GM21717 (cell line): ENCODE data around the gene MYEF2.
A peak's percentile ranks its signal among the peaks of the same experiment; 100 is the strongest.

Source experiments
- ATAC-seq: cut with Tn5 transposase; IDR thresholded peaks from one replicate; pipeline ENCODE4 v1.9.1; 2021; ENCODE audit warnings: mild to moderate bottlenecking, moderate library complexity; ENCODE audit not compliant: unreplicated experiment

Gene MYEF2

GRCh38 chr15:48145923-48146322 lies 32.2 kb downstream of the MYEF2 start:
- no peak for ATAC-seq

GRCh38 chr15:48144889-48145288 lies 33.2 kb downstream of the MYEF2 start:
- peak; percentile 58 for ATAC-seq

- no peak for ATAC-seq
Measured at GRCh38 chr15:48143856-48144255, 34.2 kb downstream of the MYEF2 start.

- ATAC-seq: no peak
Measured at GRCh38 chr15:48132874-48133273, 45.2 kb downstream of the MYEF2 start.

- no peak for ATAC-seq
Measured at GRCh38 chr15:48131324-48131723, 46.8 kb downstream of the MYEF2 start.

GRCh38 chr15:48126667-48127355 lies 51.3 kb downstream of the MYEF2 start:
- no peak for ATAC-seq

GRCh38 chr15:48121849-48122248 lies 56.2 kb downstream of the MYEF2 start:
- ATAC-seq: no peak

GRCh38 chr15:48120745-48121144 lies 57.4 kb downstream of the MYEF2 start, which contains the start of gene SLC24A5:
Gene SLC24A5, plus strand, starts transcription at chr15:48120990. Its CDS starts 55 bp downstream, at chr15:48121045.
- ATAC-seq: no peak

- no peak for ATAC-seq
Measured at GRCh38 chr15:48119277-48119676, 58.8 kb downstream of the MYEF2 start.

- ATAC-seq: no peak
Measured at GRCh38 chr15:48112242-48112641, 65.9 kb downstream of the MYEF2 start.

GRCh38 chr15:48109856-48110531 lies 68.1 kb downstream of the MYEF2 start:
- ATAC-seq: no peak

GRCh38 chr15:48109212-48109611 lies 68.9 kb downstream of the MYEF2 start:
- ATAC-seq: no peak

- no peak for ATAC-seq
Measured at GRCh38 chr15:48105936-48106335, 72.2 kb downstream of the MYEF2 start.

GRCh38 chr15:48103647-48104046 lies 74.4 kb downstream of the MYEF2 start:
- no peak for ATAC-seq

GRCh38 chr15:48102167-48102566 lies 75.9 kb downstream of the MYEF2 start:
- no peak for ATAC-seq

GRCh38 chr15:48101376-48101961 lies 76.6 kb downstream of the MYEF2 start:
- no peak for ATAC-seq

- no peak for ATAC-seq
Measured at GRCh38 chr15:48097264-48097663, 80.8 kb downstream of the MYEF2 start.

- ATAC-seq: no peak
Measured at GRCh38 chr15:48096813-48097212, 81.3 kb downstream of the MYEF2 start.

GRCh38 chr15:48096355-48096786 lies 81.7 kb downstream of the MYEF2 start:
- no peak for ATAC-seq

- ATAC-seq: no peak
Measured at GRCh38 chr15:48091522-48091921, 86.6 kb downstream of the MYEF2 start.

GRCh38 chr15:48090666-48091065 lies 87.4 kb downstream of the MYEF2 start:
- ATAC-seq: no peak

GRCh38 chr15:48090115-48090514 lies 88.0 kb downstream of the MYEF2 start:
- no peak for ATAC-seq
